NCI-H774 (cell line): ENCODE measurements around the gene GRM4.
A peak's percentile ranks its signal among the peaks of the same experiment; 100 is the strongest.

Source experiments
- DNase-seq: peaks from one replicate; lab custom pipeline; 2025; lab: John Stamatoyannopoulos, UW

The GRM4 gene

DNA sequence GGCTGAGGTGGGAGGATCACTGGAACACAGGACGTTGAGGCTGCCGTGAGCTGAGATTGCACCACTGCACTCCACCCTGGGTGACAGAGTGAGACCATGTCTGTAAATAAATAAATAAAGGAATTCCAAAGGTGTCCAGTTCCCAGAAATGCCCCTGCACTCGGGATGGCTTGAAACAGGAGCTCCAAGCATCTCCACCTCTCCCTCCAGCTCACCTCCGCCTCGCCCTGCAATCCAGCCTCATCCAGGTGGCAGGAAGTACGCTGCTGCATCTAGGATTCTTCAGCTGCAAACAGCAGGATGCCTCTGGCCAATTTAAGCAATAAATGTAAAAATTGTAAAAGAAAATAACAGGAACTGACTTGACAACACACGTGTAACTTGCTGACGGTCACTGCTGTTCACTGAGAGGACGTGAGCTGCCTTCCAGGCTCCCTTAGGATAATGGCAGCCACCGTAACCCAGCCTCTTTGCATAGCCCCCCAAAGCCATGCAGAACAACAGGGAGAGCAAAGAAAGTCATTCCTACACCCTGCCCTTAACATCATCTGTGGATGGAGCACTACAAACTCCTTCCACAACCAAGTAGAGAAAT is 11.4 kb upstream of the GRM4 start:
- no peak for DNase-seq

DNA sequence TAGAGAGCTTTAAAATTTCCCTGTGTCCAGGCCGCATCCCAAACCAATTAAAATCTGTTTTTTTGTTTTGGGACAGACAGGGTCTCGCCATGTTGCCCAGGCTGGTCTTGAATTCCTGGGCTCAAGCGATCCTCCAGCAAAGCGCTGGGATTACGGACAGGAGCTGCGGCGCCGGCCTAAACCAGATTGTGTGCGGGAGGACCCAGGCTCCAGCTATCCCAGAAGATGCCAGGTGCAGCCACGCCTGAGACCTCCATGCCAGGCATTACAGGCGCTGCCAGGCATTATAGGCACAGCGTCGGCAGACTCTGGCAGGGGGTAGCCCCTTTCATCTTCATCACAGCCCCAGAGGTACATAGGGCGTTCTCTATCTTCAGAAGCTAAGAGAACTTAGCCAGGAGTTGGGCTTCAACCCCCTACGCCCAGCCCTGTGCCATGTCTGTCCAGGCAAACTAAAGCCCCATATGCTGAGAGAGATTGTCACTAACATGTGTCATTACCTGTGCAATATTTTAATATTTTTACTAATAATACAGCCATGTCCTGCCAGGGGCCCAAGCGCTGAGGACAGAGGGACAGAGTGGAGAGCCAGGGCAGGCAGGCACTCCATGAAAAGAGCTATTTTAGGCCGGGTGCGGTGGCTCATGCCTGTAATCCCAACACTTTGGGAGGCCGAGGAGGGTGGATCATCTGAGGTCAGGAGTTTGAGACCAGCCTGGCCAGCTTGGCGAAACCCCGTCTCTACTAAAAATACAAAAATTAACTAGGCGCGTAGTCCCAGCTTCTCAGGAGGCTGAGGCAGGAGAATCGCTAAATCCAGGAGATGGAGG is 9.8 kb upstream of the GRM4 start:
- DNase-seq = no peak

DNA sequence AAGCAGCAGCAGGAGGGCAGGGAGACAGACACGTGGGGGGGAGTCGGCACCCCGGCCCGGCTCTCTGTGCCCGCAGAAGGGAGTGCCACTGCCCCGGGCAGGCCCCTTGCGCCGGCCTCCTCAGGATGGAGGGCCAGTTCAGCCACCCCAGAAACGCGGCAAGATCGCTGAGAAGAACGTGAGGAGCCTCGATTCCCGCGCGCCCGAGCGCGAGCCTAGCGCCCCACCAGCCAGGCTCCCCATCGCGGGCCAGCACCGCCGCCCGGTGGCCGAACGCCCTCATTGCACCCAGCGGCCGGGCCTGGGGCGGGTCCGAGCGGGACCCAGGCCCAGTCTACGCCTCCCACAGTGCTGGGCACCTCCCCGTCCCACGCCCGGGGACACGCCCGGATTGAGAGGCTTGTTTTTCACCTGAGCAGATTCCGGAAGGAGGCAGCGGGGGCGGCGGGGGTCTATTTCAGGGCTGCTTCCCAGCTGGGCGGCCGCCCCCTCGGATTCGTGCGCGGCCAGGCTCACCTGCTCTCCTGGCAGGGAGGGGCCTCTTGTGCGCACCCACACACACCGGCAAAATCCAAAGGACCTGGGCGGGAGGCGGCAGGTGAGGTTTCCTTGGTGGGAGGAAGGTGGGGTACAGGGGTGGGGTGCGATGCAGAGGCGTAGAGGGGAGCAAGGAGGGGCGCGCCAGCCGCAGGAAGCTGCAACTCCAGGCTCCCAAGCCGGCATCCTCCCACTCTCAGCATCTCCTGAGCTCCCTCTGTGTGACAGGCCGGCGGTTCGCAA is 9.0 kb upstream of the GRM4 start:
- DNase-seq = peak; percentile 38

DNA sequence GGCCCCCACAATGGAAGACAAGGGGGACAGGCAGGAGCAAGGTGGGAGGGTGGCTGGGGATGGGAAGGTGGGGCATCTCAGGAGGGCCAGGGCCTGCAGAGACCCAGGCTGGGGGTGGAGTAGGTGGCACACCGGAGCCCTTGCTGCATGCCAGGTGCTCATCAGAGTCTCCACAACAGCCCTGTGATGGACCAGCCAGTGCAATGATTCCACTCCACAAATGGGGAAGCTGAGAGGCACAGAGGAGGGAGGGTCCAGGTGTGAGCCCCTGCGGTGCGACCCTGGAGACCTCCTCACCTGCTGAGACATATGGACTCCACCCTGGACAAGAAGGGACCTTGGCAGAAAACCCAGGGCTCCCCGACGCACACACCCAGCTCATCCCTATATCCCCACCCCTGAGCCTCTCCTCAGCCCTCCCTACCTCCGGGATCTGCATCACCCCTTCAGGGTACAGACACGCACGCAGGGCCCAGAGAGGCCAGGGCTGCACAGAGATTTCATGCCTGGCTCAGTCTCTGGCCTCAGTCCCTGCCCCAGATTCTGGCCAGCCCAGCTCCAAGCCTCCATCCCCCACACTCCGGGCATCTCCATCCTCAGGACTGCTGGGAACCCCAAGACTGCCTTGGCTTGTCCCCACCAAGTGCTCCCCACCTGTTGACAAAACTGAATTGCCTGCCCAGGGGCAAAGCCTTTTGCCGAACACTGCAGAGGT is 7.1 kb upstream of the GRM4 start:
- DNase-seq = no peak

DNA sequence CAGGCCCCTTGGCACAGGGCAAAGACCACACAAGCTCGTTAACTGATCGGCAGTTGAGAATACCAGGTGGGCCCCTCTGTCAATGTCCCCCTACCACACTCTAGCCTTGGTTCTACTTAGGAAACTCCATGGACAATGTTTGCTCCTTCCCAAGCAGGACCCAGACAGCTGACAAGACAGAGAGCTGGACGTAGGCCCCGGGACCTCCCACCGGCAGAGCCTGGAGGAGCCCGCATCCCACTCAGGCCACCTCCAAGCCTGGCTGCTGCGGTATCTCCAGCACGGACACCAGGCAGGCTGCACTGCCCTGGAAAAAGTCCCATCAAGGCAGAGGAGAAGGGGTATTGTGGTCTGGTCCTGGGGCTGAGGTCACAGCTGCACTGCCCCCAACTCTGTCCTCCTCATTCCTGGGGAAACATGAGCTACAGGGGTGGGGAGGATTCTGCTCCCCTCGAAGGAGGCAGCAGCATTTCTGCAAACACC is 6.2 kb upstream of the GRM4 start:
- DNase-seq = no peak

DNA sequence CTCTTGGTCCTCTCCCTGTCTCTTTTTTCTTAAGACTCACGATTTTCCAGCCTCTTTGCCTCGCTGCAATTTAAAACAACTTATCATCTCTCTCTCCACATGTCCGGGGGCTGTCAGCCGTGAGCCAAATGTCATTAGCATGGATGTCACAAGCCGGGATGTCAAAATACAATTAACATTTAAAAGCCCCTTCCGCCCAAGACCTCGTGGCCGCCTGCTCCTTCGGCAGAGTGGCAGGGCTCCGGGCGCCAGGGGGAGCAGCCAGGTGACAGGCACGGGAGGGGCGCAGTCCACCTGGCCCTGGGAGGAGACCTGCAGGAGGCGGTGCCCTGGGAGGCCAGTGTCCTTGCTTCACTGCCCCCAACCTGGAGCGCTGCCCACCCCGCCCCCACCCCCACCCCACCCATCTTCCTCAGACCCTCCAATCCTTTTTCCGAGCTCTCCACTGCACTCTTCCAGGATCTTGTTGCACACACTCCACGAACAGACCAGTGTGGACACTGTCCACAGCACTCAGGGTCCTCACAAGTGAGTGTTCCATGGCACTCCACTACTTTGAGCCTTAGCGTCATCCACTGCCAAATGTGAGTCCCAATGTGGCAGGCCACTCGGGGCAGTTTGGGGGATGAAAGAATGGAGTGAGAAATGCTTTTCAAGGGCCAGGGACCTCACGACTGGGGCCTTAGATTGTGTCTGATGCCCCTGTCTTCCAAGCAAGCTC is 5.6 kb upstream of the GRM4 start:
- no peak for DNase-seq

DNA sequence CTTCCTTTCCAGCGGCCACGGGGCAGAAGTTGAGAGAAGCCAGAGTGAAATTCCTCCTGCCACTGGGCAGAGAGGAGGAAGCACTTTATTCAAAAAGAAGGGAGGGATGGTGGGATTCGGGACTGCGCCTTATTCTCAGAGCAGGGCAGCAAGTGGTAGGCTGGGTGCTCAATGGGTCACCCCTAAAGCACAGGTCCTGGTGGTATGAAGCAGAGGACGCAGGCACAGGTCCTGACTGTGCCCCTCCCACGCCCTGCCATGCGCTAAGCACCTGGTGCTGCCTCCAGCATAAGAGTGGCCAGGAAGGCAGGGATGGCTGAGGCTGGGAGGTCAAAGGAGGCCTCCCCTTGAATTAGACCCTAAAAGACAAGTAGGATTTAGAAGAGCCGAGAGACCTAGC is 4.9 kb upstream of the GRM4 start:
- no peak for DNase-seq

DNA sequence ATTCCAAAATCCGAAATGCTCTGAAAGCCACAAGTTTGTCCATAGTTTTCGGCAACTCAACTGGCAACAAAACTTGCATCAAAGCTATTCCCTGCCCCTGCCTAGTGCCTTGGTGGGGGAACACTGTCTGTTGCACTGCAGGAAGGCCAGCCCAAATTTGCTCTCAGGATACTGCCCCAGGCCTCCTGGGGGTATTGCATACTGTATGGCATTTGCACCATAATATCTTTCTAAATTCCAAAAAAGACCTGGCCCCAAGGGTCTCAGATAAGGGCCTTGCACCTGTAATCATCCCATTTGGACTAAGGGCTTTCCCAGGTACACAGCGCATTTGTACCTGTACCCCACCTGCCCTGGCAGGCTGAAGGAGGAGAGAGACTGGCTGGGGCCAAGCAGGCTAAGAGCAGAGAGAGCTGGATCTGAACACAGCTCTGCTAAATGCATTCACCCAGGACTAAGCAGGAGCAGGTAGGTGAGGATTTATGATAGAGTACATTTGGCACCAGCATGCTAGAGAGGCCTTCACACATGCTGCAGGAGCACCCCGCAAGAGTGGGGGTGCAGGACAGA is 4.0 kb upstream of the GRM4 start:
- DNase-seq = no peak

DNA sequence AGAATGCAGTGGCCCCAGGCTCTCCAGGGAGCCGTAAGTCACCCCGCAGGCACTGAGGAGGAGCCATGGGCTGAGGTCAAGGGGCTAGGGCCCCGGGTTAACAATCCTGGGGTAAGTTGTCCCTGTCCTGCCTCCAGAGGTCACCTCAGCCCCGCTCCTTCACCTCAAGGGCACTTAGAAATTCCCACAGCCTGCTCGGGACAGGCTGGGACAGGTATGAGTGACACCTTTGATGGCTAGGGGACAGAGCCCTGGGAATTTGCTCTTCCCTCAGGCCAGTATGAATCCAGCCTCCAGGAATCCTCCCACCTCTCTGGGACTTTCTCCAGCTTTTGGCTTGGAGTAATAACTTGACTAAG is 3.5 kb upstream of the GRM4 start:
- no peak for DNase-seq

DNA sequence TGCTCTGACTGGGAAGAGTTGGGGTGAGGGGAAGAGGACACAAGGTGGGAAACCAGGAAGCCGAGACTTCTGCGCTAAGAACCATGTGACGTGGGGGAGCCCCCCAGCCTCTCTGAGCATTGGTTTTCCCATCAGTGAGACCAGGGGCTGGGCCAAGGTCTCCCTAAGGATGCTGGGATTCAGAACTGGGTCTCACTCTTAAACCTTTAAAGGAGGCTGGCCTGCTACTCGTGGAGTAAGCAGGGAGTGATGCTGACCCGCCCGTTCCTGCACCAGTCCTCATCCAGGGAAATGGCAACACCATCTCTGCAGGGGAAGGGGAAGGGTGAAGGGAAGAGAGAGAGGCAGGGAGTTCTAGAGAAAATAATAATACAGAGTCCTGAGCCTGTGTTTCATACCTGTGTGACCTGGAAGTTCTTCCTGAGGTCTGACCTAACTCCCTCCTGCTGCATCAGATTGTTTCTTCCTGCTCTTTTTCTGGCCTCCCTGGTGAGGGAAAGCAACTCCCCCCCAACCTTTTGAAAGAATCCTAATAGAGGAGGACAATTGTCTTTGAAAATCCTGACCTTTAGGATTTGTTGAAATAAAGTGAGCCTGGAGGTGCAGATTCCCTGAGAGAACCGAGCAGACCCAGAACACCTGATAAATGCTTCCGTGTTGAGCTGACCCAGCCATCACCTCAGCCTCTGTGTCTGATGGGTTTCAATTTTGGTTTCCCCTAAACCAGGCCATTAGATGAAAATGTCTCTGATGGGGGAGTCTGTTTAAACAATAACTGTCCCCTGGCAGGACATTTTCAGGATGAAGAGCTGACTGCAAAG is 3.0 kb upstream of the GRM4 start:
- DNase-seq = no peak

DNA sequence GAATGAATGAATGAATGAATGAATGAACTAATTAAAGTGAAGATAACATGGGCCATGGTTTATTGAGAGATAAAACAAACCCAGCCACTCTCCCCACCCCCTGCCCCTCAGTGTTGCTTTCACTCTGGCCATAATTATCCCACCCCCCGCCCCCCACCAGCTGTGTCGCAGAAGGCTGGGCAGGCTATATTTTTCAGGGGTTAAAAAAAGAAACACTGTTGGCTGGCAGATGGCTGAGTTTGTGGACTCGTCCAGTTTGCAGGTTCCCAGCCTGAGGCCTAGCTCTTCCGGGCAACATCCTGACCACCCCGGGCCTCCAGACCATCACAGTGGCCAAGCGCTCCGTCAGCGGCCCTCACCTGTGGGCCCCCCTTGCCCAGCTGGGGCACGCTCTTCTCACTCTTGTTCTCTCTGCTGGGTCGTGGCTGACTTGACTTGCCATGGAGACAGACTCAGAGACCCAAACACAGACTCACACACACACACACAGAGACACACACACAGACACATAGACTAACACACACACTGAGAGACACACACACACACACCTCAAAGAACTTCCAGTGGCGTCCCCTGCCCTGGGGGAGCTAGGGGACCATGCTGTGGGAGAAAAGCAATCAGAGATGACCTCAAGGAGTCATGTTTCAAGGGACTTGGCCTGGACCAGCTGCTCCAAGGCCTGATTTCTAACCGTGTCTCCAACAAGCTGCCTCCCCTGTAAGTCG is 2.2 kb upstream of the GRM4 start:
- no peak for DNase-seq

DNA sequence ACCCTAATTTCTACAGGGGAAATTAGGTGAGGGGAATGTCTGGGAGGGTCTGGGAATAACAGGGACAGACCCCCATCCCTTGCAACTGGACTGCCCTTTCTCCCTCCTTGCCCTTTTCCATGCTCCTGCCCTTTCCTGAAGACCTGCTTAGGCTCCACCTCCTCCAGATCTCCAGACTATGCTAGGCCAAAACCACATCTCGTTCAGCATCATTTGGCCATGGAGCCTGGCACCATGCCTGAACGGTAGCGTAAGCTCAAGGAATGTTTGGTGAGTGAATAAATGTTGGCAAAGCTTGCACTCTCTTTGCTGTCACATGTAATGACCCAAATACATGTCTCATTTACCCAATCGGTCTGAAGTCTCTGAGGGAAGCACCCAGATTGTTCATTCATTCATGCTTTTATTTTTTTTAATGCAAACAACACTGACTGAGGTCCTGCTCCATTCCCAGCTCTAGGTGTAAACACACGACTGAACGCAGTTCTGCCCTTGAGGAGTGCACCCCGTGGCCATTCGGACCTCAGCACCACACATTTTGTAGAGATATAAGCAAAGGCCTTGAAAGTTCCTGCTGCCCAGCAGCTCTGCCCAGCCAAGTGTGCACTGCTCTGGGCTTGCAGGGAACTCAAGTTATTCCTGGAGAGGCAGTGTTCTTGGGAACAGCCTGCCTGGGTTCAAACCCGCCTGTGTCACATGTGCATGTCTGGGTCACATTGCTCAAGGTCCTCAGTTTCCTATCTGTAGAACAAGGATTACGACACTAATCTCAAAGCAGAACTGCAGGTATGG is 1.1 kb upstream of the GRM4 start:
- DNase-seq = no peak

DNA sequence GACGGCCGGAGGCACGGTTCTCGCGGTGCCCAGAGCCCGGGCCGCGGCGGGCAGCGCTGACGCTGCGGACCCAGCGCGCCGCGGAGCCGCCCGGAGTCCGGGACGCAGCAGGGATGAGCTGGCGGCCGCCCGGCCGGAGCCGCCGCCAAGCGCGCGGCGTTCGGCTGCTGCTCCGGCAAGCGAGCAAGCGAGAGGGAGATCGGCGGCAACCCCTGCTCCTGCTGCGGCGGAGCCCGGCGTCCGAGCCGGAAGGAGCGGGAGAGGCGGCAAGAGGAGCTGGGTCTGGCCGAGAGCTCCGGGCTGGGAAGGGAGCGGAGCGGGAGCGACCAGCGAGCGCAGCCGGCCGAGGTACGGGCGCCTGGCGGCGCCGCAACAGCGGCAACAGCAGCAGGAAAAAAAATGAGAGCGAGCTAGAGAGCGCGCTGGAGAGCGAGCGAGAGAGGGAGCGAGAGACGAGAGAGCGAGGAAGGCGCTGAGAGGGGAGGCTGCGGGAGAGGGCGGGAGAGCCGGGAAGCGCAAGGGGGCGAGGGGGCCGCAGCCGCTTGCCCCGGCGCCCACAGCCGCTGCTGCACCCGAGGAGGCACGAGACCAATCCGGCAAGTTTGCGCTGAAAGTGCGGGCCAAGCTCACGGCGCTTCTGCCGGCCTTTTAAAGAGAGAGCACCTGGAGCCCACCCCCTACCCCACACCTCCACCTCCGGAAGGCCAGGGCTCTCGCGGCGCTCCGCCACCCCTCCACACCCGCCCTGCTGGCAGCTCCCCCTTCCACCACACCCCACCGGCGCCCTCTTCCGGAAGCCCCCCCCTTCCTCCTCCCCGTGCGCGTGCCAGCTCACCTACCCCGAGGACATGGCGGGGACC is 496 bp downstream of the GRM4 start:
- no peak for DNase-seq

DNA sequence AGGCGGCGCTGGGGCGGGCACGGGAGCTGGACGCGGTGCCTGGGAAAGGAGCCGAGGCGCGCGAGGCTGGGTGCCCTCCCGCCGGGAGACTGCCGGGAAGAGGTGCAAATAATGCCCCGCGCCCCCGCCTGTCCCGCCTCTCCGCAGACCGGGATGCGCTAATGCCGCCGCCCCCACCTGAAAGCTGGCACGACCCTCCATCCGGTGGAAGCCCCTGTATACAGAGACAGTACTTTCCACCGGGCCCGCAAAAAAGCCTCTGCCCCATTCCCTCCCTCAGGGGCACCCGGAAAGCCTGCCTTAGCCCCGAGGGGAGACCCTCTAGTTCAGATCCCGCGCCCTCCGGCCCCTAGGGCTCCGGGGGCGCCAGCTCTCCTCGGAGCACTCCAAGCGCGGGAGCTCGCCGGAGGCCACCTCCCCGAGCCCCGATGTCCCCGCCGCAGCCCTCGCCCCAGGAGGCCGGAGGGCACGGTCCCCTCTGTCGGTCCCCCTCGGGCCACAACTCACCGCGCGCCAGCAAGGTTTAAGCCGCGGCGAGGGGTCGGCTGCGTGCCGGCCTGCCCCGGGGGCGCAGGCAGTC is 1.2 kb downstream of the GRM4 start:
- no peak for DNase-seq

DNA sequence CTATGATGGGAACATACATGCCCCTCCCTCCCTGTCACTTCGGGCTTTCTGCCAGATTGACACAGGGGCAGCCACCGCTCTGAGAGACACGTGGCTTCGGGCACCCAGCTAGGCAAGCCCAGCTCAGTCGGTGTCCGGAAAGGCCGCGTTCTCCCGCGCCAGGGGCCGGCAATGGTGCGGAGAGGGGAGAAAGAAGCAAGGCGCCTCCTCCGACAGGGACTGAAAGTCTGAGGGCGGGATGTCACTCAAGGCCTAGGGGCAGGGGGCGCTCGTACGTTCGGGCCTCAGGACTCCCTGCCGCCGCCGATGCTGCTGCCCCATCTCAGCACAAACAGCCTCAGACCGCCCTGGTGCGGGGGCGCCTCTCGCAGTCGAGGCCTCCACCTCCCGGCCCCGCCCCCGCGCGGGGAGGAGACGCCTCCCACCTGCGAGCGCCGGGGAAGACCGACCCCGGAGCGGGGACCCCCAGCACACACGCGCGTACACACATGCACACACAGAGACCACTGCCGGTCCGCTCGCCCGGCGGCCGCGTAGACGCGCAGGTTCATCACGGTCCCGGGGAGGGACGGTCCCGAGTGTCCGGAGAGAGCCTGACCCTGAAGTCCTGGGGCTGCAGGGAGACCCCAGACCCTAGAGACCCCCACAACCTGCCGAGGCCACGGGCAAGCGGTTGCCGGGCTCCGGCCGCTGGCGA is 1.9 kb downstream of the GRM4 start:
- no peak for DNase-seq

DNA sequence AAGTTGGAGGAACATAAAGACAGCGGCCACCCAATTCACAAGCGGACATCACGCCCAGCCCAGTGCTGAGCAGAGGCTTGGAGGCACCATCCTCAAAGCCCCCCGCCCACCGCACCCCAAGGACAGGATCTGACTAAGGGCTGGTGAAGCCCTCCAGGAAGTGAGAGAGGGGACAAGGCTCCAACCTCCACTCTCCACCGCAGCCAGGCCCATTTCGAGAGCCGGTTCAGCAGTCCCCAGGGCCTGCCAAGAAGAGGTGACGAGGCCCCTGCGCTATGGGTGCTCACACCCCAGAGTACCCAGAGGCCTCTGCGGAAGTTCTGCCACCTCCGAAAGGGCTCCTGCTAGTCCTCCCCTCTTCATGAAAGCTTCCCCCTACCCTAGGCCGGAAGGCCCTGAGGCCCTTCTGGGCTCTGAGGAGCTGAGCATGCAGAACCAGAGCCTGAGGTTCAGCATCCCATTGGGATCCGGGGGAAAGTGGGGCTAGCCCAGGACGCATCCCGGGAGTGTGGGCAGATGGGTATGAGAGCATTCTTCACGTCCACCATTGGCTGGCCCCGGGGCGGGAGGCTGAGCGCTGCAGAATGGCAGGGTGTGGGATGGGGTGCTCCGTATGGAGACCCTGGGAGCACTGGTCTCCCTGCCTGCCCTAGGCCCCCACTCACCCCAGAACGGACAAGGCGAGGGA is 2.5 kb downstream of the GRM4 start:
- DNase-seq = no peak
